GM21526 (cell line): ENCODE data around the gene SPEN.
"Not testable (repeated sequence)": the region's sequence is repeated elsewhere in the genome, so short reads cannot be mapped to it uniquely, and the experiment has no call there.

Experiments
- ATAC-seq: cut with Tn5 transposase; IDR thresholded peaks from one replicate; pipeline ENCODE4 v1.9.1; 2021; ENCODE audit warnings: moderate library complexity; ENCODE audit not compliant: unreplicated experiment, low FRiP score

The SPEN gene

GRCh38 chr1:15892857-15893599 is 45.5 kb downstream of the SPEN start:
- not testable (repeated sequence) for ATAC-seq

DNA sequence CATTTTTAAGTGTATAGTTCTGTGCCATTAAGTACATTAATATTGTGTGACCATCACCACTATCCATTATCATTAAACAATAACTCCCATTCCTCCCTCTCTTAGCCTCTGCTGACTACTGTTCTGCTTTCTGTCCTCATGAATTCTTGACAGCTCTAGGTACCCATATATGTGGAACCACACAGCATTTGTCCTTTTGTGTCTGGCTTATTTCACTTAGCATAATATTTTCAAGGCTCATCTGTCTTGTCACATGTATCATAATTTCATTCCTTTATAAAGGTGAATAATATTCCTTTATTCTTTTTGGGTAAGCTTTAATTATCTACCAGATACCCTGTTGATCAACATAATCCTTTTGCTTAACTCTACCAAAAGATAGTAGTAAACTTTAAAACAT is 47.7 kb downstream of the SPEN start:
- no peak for ATAC-seq

- not testable (repeated sequence) for ATAC-seq
Observed at GRCh38 chr1:15896841-15897610, 49.5 kb downstream of the SPEN start.

DNA sequence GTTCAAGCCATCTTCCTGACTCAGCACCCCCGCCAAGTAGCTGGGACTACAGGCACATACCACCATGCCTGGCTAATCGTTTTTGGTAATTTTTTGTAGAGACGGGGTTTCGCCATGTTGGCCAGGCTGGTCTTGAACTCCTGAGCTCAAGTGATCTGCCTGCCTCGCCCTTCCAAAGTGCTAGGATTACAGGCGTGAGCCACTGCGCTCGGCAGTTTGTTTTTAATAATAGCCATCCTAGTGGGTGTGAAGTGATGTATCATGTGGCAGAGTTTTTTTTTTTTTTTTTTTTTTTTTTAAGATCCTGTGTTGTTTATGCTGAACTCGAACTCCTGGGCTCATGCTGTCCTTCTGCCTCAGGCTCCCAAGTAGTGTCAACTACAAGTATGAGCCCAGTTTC is 51.8 kb downstream of the SPEN start:
- ATAC-seq, result no peak

GRCh38 chr1:15900662-15901279 is 53.3 kb downstream of the SPEN start:
- no peak for ATAC-seq

DNA sequence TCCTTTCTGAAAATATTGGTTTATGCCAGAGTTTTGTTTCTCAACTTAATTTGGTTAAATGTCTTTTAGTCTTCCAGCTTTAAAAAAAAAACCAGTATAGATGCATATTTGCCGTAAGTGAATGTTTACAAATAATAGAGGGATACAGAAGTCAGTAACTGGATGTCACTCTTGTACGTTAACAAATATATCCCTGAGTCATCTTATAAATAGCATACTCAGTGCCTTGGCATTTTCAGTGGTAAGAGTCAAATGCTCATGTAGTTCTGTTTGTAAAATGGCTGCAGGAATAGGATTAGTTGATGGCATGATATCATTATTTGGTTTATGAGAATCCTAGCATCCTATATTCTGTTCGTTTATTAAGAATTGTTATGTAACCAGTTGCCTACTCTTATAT is 55.4 kb downstream of the SPEN start:
- ATAC-seq, result no peak

DNA sequence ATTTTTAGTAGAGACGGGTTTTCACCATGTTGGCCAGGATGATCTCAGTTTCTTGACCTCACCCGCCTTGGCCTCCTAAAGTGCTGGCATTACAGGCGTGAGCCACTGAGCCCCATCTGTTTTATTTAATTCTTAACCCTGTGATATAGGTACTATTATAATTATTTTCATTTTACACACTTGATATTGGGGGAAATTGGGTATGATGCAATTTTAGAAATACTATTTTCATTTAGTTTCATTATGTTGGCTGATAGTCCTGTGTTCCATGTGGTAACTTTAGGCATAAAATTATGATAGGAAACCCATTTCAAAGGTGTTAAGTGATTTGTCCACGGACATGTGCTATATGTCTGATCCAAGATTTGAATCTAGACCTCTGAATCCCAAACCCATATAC is 61.1 kb downstream of the SPEN start:
- no peak for ATAC-seq

GRCh38 chr1:15911141-15911540 is 63.6 kb downstream of the SPEN start:
- no peak for ATAC-seq

DNA sequence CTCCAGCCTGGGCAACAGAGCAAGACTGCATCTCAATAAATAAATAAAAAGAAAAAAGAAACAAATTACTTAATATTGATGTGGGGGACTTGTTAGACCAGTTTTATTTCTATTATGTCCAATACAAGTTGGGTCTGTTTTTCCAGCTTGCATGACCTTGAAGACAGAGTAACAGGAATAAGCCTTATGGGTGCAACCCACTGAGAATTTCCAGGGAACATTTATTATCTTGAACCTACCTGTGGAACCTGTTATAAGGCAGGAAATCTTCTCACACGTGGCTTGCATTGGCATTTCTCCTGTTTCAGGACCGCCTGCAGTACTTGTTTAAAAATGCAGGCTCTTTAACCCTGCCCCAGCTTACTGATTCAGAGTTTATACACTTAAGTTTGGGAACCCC is 64.4 kb downstream of the SPEN start:
- ATAC-seq, result no peak

DNA sequence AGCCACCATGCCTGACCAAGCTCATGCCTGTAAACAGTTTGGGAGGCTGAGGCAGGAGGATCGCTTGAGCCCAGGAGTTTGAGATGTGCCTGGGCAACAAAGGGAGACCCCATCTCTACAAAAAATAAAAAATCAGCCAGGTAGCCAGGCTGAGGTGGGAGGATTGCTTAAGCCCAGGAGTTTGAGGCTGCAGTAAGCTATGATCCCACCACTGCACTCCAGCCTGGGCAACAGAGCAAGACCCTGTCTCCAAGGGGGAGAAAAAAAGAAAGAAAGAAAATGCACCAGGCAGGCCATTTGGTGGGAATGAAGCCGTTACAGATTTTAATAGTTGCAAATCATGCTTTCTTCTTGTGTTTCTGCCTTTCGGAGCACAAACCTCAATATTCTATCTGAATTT is 66.1 kb downstream of the SPEN start:
- ATAC-seq, result not testable (repeated sequence)

- no peak for ATAC-seq
Observed at GRCh38 chr1:15915991-15916390, 68.5 kb downstream of the SPEN start.

DNA sequence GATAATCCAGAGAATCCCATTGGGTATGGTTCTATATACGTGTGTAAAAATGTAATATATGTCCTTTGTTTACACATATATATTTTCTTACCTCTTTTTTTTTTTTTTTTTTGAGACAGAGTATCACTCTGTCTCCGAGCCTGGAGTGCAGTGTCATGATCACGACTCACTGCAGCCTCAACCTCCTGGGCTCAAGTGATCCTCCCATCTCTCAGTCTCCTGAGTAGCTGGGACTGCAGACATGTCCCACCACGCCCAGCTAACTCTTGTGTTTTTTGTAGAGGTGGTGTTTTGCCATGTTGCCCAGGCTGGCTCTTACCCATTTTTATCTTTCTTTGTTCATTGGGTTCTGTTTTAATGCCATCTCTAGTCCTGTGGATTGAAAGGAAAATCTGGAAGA is 68.9 kb downstream of the SPEN start:
- ATAC-seq, result no peak

GRCh38 chr1:15916916-15917315 is 69.4 kb downstream of the SPEN start:
- ATAC-seq, result no peak

GRCh38 chr1:15918962-15919715 is 71.6 kb downstream of the SPEN start:
- no peak for ATAC-seq

- ATAC-seq, result no peak
Observed at GRCh38 chr1:15923241-15923640, 75.7 kb downstream of the SPEN start.

DNA sequence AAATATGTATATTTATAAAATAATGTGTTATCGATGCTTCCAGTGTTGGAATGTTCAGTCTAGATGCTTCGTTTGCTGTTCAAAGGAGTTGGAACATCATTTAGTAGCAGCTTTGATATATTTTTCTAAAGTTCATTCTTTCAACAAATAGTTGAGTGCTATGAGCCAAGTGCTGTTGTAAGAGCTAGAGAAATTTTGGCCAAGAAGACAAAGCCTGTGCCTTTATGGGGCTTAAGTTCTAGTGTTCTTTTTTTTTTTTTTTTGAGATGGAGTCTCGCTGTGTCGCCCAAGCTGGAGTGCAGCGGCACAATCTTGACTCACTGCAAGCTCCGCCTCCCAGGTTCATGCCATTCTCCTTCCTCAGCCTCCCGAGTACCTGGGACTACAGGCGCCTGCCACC is 78.9 kb downstream of the SPEN start:
- not testable (repeated sequence) for ATAC-seq

GRCh38 chr1:15928971-15929965 is 81.8 kb downstream of the SPEN start:
- no peak for ATAC-seq

DNA sequence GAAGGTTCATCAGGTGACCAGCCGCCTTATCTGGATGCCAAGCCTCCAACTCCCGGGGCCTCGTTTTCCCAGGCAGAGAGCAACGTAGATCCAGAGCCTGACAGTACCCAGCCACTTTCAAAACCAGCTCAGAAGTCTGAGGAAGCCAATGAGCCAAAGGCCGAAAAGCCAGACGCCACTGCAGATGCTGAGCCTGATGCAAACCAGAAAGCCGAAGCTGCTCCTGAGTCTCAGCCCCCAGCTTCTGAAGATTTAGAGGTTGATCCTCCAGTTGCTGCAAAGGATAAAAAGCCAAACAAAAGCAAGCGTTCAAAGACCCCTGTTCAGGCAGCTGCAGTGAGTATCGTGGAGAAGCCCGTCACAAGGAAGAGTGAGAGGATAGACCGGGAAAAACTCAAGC is 83.9 kb downstream of the SPEN start:
- no peak for ATAC-seq

DNA sequence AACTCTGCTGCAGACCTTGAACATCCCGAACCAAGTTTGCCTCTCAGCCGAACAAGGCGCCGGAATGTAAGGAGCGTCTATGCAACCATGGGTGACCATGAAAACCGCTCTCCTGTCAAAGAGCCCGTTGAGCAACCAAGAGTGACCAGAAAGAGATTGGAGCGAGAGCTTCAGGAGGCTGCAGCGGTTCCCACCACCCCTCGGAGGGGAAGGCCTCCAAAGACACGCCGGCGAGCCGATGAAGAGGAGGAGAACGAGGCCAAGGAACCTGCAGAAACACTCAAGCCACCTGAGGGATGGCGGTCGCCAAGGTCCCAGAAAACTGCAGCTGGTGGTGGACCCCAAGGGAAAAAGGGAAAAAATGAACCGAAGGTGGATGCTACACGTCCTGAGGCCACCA is 84.4 kb downstream of the SPEN start:
- no peak for ATAC-seq

DNA sequence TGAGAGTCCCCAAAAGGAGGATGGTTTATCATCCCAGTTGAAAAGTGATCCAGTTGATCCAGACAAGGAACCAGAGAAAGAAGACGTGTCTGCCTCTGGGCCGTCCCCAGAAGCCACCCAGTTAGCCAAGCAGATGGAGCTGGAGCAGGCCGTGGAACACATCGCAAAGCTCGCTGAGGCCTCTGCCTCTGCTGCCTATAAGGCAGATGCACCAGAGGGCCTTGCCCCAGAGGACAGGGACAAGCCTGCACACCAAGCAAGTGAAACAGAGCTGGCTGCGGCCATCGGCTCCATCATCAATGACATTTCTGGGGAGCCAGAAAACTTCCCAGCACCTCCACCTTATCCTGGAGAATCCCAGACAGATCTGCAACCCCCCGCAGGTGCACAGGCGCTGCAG is 85.1 kb downstream of the SPEN start:
- no peak for ATAC-seq
